Measurements from ENCODE around the gene SNX27.

- TF ChIP-seq CTCF (IDR thresholded peaks at IDR 0.05) (no peak), POLR2A (IDR thresholded peaks at IDR 0.05) (no peak)
Measured at GRCh38 chr1:151583796-151584195, 28.1 kb upstream of the SNX27 start.
